Medulla oblongata (tissue), 1 donor: Measurements from ENCODE around the gene SGCG.
"Not testable (repeated sequence)": the region's sequence is repeated elsewhere in the genome, so short reads cannot be mapped to it uniquely, and the experiment has no call there.

Source experiments
- DNase-seq: peaks from one replicate; pipeline ENCODE4 v3.0.0-alpha.2; 2015; ENCODE audit errors: extremely low spot score

Gene SGCG

DNA sequence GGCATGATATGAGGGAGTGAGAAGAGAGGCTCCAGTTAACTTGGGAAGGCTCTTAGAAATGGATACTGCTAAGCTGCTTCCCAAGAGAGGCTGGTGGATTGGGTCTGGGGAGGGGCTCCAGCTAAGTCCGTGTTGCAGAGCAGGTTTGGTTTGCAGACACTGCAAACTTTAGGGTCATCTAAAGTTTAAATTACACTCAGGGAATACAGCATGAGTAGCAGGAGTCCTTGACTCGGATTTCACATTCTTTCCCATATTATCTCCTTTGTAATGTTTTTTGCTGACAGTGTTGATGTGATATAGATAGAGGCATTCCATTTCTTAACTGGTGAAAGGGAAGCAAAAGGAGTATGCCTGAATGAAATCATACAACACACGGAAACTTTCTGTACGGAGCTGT lies 31.9 kb downstream of the SGCG start:
- DNase-seq: no peak

- no peak for DNase-seq
Observed at GRCh38 chr13:23231241-23231640, 50.5 kb downstream of the SGCG start.

GRCh38 chr13:23235994-23236393 lies 55.2 kb downstream of the SGCG start:
- no peak for DNase-seq

DNA sequence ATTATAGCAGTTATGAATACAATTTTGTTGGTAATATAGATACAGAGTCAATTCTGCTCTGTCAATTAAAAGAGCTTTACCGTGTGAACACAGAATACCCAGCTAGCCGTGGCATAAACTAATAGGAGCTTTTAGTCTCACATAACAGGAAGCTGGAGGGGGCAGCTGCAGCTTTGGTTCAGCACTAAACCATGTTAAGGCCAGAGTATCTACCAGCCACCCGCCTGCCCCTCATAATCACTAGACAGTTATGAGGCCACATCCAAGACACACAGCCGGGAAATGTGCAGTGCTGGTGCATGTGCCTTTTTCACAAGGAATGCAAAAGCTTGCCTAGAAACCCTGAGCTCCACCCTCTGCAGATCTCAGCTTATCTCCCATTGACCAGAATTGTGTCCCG lies 62.3 kb downstream of the SGCG start:
- no peak for DNase-seq

DNA sequence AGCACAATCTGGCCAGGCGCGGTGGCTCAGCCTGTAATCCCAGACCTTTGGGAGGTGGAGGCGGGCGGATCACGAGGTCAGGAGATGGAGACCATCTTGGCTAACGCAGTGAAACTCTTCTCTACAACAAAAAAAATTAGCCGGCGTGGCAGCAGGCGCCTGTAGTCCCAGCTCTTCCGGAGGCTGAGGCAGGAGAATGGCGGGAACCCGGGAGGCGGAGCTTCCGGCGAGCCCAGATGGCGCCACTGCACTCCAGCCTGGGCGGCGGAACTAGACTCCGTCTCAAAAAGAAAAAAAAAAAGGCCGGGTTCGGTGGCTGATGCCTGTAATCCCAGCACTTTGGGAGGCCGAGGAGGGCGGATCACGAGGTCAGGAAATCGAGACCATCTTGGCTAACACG lies 67.6 kb downstream of the SGCG start:
- DNase-seq: not testable (repeated sequence)

DNA sequence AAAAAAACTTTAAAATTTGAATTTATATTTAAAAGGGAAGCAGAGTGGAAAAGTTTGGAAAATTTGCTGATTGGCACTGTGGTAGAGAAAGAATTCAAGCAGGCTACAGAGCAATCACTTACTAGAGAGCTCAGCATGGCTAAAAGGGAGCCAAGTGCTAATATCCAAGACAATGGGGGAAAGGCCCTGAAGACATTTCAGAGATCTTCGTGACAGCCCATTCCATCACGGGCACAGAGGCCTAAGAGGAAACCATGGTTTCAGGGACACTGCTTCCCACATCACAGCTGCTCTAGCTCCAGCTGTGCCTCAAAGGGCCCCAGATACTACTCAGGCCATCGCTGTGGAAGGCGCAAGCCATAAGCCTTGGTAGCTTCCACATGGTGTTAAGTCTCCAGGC lies 73.7 kb downstream of the SGCG start:
- no peak for DNase-seq

GRCh38 chr13:23267571-23267970 lies 86.8 kb downstream of the SGCG start:
- DNase-seq: no peak

DNA sequence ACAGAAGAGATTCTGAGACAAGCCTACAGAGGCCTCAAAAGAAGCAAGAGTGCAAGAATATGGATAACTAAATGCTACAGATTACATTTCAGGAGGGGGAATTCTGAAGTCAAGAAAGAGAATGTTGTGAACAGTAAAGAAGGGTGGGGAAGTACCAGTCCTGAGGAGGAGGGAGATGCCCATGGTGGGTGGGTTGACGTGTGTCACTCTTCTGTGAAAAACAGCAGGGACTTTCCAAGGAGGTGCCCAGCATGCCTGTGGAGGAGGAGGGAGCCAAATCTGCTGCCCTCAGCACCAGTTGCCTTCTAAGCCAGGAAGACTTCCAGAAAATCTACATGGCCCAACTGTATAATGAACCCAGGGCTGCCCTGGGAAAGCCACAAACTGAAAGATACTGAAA lies 87.7 kb downstream of the SGCG start:
- no peak for DNase-seq

GRCh38 chr13:23271331-23271730 lies 90.6 kb downstream of the SGCG start:
- DNase-seq: no peak

- DNase-seq: no peak
Observed at GRCh38 chr13:23273498-23273897, 92.7 kb downstream of the SGCG start.

- no peak for DNase-seq
Observed at GRCh38 chr13:23279321-23279720, 98.5 kb downstream of the SGCG start.

GRCh38 chr13:23288564-23288963 lies 107.8 kb downstream of the SGCG start:
- no peak for DNase-seq

DNA sequence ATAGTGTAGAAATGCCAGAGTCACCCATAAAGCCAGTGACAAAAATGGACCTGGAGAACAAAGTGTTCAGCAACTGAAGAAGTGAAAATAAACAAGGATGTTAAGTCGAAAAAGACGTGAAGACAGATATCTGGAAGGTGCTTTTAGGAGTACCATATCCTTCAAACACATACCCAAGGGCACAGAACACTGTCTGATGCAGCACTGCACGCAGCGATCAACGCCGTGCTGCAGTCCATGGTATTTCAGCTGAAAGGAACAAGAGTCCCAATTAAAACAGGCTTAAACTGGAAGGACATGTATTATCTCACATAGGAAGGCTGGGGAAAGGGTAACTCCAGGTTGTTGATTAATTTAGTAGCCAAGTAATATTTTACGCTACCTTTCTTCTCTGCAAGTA lies 108.2 kb downstream of the SGCG start:
- no peak for DNase-seq

DNA sequence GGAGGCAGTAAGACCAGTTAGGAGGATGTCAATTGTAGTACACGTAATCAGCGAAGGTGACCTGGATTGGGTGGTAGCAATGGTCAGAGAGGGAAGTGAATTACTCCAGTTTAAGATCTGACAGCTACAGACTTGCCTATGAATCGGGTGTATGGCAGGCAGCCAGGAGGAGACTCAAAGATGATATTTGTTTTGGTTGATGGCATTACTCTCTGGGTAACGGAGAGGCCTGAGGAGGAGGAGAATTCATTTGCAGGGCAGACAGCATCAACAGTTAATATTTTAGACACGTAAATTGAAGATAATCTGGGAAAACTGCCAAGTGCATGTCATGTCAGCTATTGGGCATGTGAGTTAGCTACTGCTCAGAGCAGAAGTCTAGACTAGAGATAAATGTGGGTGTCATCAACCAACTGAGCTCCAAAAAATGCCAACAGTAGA lies 109.2 kb downstream of the SGCG start:
- DNase-seq: peak; percentile 14

- no peak for DNase-seq
Observed at GRCh38 chr13:23292586-23292985, 111.8 kb downstream of the SGCG start.

DNA sequence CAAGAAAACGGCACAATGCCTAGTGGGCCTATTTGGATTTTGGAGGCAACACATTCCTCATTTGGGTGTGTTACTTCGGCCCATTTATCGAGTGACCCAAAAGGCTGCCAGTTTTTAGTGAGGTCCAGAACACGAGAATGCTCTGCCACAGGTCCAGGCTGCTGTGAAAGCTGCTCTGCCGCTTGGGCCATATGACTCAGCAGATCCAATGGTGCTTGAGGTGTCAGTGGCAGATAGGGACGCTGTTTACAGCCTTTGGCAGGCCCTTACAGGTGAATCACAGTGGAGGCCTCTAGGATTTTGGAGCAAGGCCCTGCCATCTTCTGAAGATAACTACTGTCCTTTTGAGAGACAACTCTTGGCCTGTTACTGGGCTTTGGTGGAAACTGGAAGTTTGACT lies 134.1 kb downstream of the SGCG start:
- not testable (repeated sequence) for DNase-seq

DNA sequence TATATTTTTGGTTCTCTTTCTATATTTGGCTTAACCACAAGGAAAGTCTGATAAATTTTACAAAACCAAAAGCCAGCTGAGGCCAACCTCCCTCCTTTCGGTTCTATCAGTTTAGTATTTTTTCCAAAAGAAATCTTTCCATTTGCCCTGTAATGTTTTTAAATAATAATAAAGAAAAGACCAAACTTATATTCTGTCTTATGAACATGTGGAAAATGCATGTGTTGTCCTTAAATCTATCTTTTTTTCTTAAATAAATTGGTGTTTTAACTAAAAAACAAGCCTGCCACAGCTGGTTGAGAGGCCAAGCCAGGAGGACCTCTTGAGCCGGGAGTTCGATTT lies 139.1 kb downstream of the SGCG start:
- DNase-seq: no peak

DNA sequence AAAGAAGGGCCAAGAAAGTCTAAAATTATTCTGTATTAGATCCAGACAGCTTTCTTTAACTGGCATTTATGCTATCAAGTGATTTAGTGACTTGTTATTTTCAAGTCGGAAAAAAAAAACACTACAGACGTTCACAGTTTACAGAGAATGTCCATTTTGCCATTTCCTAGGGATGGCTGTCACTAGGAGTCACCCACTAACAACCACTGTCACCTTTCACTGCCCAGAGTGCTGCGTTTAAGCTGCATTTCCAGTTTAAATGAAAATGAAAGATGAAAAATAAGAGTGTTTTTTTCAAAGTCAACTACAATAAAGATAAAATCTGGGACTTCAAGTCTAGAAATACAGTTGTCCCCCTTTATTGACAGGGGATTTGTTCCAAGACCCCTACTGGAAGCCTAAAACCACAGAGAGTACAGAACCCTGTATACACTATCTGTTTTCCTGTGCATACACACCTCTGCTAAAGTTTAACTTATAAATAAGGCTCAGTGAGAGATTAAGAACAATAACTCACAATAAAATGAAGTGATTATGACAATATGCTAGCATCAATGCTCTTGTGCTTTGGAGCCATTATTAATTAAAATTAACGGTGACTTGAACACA lies 140.3 kb downstream of the SGCG start:
- no peak for DNase-seq

- DNase-seq: no peak
Observed at GRCh38 chr13:23321535-23322241, 140.9 kb downstream of the SGCG start.

DNA sequence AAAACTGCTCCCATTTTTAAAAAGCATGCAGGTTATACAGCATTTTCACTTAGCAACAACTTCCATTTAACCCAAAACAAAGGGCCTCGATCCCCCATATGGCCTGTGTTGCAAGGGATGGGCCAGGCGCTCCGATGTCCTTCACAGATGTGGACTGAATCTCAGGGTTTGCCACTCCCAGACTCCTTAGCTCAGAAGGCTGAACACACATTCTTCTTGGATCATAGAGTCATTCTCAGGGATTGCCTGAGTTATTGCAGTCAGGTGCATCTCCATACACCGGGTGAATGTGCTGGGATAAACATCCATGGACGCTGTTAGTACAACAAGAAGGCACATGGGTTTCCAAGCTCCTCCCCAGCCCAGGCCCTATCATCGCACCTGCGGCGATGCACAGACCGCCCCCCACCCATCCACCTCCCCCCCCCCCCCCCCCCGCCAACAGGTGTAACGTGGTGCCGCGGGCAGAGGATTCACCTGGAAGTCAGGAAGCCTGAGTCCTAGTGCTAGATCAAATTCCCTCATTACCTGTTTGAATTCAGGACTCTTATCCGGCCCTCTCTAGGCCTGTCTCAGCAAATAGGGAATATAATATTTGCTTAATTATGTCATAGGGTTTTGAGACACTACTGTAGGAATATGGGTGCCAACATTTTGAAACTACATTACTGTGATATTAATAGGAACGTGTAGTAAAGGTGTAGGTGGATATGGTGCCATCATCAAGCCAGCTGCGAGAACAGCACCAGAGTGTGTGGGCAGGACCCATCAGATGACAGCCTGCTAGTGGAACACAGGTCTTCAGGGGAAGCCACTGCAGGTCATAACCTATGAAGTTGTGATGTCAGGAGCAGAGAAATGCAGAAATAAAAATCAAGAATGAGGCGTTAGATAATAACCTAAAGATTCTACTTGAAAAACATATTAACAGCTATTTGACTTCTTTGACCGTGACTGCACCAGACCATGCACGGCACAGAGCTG lies 141.9 kb downstream of the SGCG start:
- DNase-seq: no peak

DNA sequence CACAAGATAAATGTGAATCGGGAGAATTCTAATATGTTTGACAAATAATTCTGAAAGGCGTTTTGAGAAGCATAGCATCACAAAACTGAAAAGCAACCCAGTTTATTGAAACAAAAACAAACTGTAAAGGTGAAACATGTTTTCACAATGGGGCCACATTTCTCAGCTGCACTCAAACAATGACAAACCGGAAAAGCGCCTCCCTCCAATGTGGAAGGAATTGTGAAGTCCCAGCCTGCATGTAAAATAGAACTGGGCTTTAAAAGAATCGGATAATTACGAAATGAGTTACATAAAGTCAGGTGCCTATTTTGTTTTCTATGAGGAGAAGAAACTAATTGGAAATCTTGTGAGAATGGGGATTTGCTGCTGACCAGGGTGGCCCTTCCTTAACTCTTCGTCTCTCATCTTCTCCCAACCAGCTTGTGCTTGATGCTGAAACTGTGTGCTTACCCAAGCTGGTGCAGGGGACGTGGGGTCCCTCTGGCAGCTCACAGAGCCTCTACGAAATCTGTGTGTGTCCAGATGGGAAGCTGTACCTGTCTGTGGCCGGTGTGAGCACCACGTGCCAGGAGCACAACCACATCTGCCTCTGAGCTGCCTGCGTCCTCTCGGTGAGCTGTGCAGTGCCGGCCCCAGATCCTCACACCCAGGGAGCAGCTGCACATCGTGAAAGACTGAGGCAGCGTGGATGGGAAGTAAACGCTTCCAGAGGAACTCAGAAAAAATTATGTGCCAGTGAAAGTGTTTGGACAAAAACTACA lies 143.3 kb downstream of the SGCG start:
- no peak for DNase-seq

DNA sequence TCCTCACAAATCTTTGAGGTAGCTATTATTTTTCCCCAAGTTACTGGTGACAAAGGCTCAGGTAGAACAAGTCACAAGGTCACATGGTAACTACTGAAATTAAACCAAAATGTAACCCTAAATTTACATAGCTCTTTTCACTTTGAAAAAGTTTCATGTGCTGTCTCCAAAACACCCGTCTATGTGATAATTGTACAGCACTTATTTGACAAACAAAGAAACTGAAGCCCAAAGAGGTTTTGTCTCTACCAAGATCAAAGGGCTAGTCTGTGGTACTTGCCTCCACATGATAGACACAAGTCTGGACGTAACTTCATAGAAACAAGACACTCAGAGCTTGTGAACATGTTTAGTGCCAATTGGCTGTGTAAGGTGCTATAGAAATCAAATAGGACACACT lies 144.4 kb downstream of the SGCG start:
- no peak for DNase-seq
